H9 (cell line): ENCODE measurements around the gene NIN. TPM values are rescaled to one million over a fixed set of nuclear protein-coding genes. Genes with fewer than 3 reads are reported as not detected.
"Not testable (repeated sequence)": the region's sequence is repeated elsewhere in the genome, so short reads cannot be mapped to it uniquely, and the experiment has no call there.

Experiments used
- DNase-seq: peaks from one replicate; pipeline ENCODE4 v3.0.0-alpha.2; 2017
- H2AFZ ChIP-seq: one replicate; pipeline ENCODE4 v1.6.1; 2013; ENCODE audit warnings: mild to moderate bottlenecking, low read length, control low read depth, moderate library complexity
- H2AK5ac ChIP-seq: 2 replicates; pipeline ENCODE4 v1.6.1; 2013; ENCODE audit warnings: low read length, control low read depth, mixed read lengths; ENCODE audit not compliant: insufficient read length
- H2BK120ac ChIP-seq: one replicate; pipeline ENCODE4 v1.6.1; 2013; ENCODE audit warnings: low read depth, mild to moderate bottlenecking, low read length, control low read depth, inconsistent platforms; ENCODE audit not compliant: poor library complexity, severe bottlenecking
- H2BK12ac ChIP-seq: 2 replicates; pipeline ENCODE4 v1.6.1; 2013; ENCODE audit warnings: low read length, control low read depth, mixed read lengths, low read depth; ENCODE audit not compliant: insufficient read length
- H2BK15ac ChIP-seq: 2 replicates; pipeline ENCODE4 v1.6.1; 2013; ENCODE audit warnings: low read depth, low read length, control low read depth
- H2BK20ac ChIP-seq: one replicate; pipeline ENCODE4 v1.6.1; 2013; ENCODE audit warnings: low read depth, mild to moderate bottlenecking, low read length, control low read depth, inconsistent platforms; ENCODE audit not compliant: poor library complexity, severe bottlenecking
- H2BK5ac ChIP-seq: 2 replicates; pipeline ENCODE4 v1.6.1; 2013; ENCODE audit warnings: low read length, control low read depth, mixed read lengths; ENCODE audit not compliant: insufficient read length
- H3K14ac ChIP-seq: 2 replicates; pipeline ENCODE4 v1.6.1; 2013; ENCODE audit warnings: low read length, control low read depth; ENCODE audit not compliant: insufficient read depth
- H3K18ac ChIP-seq: 2 replicates; pipeline ENCODE4 v1.6.1; 2013; ENCODE audit warnings: low read depth, mild to moderate bottlenecking, mixed read lengths, low read length, control low read depth; ENCODE audit not compliant: insufficient read length
- H3K23ac ChIP-seq: 2 replicates; pipeline ENCODE4 v1.6.1; 2013; ENCODE audit warnings: low read length, control low read depth, mixed read lengths, low read depth; ENCODE audit not compliant: insufficient read length
- H3K23me2 ChIP-seq: 2 replicates; pipeline ENCODE4 v1.6.1; 2013; ENCODE audit warnings: low read depth, mild to moderate bottlenecking, mixed read lengths, low read length, control low read depth; ENCODE audit not compliant: insufficient read length, poor library complexity, severe bottlenecking
- H3K27ac ChIP-seq: 2 replicates; pipeline ENCODE4 v1.5.1; 2013; ENCODE audit warnings: low read length, control low read depth, mixed read lengths, low read depth; ENCODE audit not compliant: insufficient read length
- H3K27me3 ChIP-seq: 2 replicates; pipeline ENCODE4 v1.6.1; 2013; ENCODE audit warnings: low read length, control low read depth, inconsistent platforms; ENCODE audit not compliant: insufficient read depth
- H3K4ac ChIP-seq: 2 replicates; pipeline ENCODE4 v1.6.1; 2013; ENCODE audit warnings: low read depth, mild to moderate bottlenecking, control low read depth, inconsistent platforms, low read length, moderate library complexity
- H3K4me1 ChIP-seq: 2 replicates; pipeline ENCODE4 v1.6.1; 2013; ENCODE audit warnings: low read length, control low read depth, inconsistent platforms; ENCODE audit not compliant: insufficient read depth
- H3K4me2 ChIP-seq: 2 replicates; pipeline ENCODE4 v1.6.1; 2013; ENCODE audit warnings: low read length, control low read depth, mixed read lengths; ENCODE audit not compliant: insufficient read length, insufficient read depth
- H3K56ac ChIP-seq: 2 replicates; pipeline ENCODE4 v1.6.1; 2013; ENCODE audit warnings: low read depth, mild to moderate bottlenecking, mixed read lengths, low read length, control low read depth; ENCODE audit not compliant: insufficient read length
- H3K79me1 ChIP-seq: 2 replicates; pipeline ENCODE4 v1.6.1; 2013; ENCODE audit warnings: low read depth, mild to moderate bottlenecking, moderate library complexity, low read length, control low read depth, inconsistent platforms; ENCODE audit not compliant: insufficient read depth, poor library complexity, severe bottlenecking
- H3K79me2 ChIP-seq: 2 replicates; pipeline ENCODE4 v1.6.1; 2013; ENCODE audit warnings: low read length, control low read depth, inconsistent platforms; ENCODE audit not compliant: insufficient read depth
- H3K9ac ChIP-seq: 2 replicates; pipeline ENCODE4 v1.6.1; 2013; ENCODE audit warnings: low read length, control low read depth, mixed read lengths; ENCODE audit not compliant: insufficient read length; ENCODE audit errors: extremely low read depth
- H3K9me3 ChIP-seq: one replicate; pipeline ENCODE4 v1.6.1; 2013; ENCODE audit warnings: low read depth, low read length, inconsistent platforms; ENCODE audit not compliant: control insufficient read depth
- H3T11ph ChIP-seq: one replicate; pipeline ENCODE4 v1.6.1; 2013; ENCODE audit warnings: mild to moderate bottlenecking, low read length, control low read depth, inconsistent platforms
- H4K20me1 ChIP-seq: one replicate; pipeline ENCODE4 v1.6.1; 2013; ENCODE audit not compliant: control insufficient read depth, insufficient read length, insufficient read depth
- H4K5ac ChIP-seq: 2 replicates; pipeline ENCODE4 v1.6.1; 2013; ENCODE audit warnings: low read depth, mild to moderate bottlenecking, mixed read lengths, low read length, control low read depth; ENCODE audit not compliant: insufficient read length
- H4K8ac ChIP-seq: replicated peaks from 2 replicates; pipeline ENCODE4 v1.6.1; 2013; ENCODE audit warnings: low read length, control low read depth, mixed read lengths, low read depth; ENCODE audit not compliant: insufficient read length
- H4K91ac ChIP-seq: 2 replicates; pipeline ENCODE4 v1.6.1; 2013; ENCODE audit warnings: low read depth, mild to moderate bottlenecking, moderate library complexity, mixed read lengths, low read length, control low read depth; ENCODE audit not compliant: insufficient read length
- H3K27ac Mint-ChIP-seq, 3 experiments: 2 replicates in 2 of 3; 3 replicates in 1 of 3; pipeline ENCODE4 v1.8.0; 2020 to 2021; ENCODE audit warnings: mixed read lengths in 3 of 3, mild to moderate bottlenecking in 1 of 3, moderate library complexity in 1 of 3
- H3K27me3 Mint-ChIP-seq: 2 replicates; pipeline ENCODE4 v1.8.0; 2021; ENCODE audit warnings: low read depth, mild to moderate bottlenecking, moderate library complexity, mixed read lengths
- H3K36me3 Mint-ChIP-seq, 3 experiments: 2 replicates in 2 of 3; 3 replicates in 1 of 3; pipeline ENCODE4 v1.8.0; 2020 to 2021; ENCODE audit warnings: low read depth in 3 of 3, mixed read lengths in 3 of 3; ENCODE audit not compliant: insufficient read depth in 1 of 3
- H3K4me1 Mint-ChIP-seq, 2 experiments: 2 replicates each; pipeline ENCODE4 v1.8.0; 2020; ENCODE audit warnings: mixed read lengths in 2 of 2
- H3K4me3 Mint-ChIP-seq, 2 experiments: 2 replicates in 1 of 2; 3 replicates in 1 of 2; pipeline ENCODE4 v1.8.0; 2020 to 2021; ENCODE audit warnings: mild to moderate bottlenecking in 2 of 2, mixed read lengths in 2 of 2, moderate library complexity in 1 of 2
- H3K9me3 Mint-ChIP-seq, 2 experiments: 2 replicates in 1 of 2; 3 replicates in 1 of 2; pipeline ENCODE4 v1.8.0; 2020; ENCODE audit warnings: mild to moderate bottlenecking in 2 of 2, mixed read lengths in 2 of 2, moderate library complexity in 1 of 2
- WGBS: extraction: QIAGEN DNeasy Blood & Tissue Kit; methylation state at CpG from one replicate; pipeline ENCODE4 v1.1.7; 2013; ENCODE audit warnings: missing lambda C conversion rate, low lambda C conversion rate, mixed read lengths; ENCODE audit not compliant: insufficient read length; ENCODE audit errors: extremely low coverage; 5-methylcytosine and 5-hydroxymethylcytosine counted together
- total RNA-seq: library from RNA; stranded (reverse); gene quantifications from 2 replicates; pipeline ENCODE4 v1.2.1, GENCODE V29; 2021

NIN gene
- total RNA-seq, 1 experiment from 2014 or later = 18.4 TPM

DNA sequence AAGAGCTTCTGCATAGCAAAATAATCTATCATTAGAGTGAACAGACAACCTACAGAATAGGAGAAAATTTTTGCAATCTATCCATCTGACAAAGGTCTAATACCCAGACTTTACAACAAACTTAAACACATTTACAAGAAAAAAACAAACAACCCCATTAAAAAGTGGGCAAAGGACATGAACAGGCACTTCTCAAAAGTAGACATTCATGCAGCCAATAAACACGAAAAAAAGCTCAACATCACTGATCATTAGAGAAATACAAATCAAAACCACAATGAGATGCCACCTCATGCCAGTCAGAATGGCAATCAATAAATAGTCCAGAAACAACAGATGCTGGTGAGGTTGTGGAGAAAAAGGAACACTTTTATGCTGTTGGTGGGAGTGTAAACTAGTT, 15.9 kb downstream of the NIN start:
- not testable (repeated sequence) for H3K79me2 ChIP-seq, H3K27ac Mint-ChIP-seq, H3K79me1 ChIP-seq, H3K9me3 ChIP-seq, H3K23me2 ChIP-seq, H2BK15ac ChIP-seq, H4K5ac ChIP-seq, H3K18ac ChIP-seq, H2AK5ac ChIP-seq, H3K9ac ChIP-seq, H3K27me3 Mint-ChIP-seq, H3K27ac ChIP-seq, H2BK5ac ChIP-seq, H2BK20ac ChIP-seq, H3K23ac ChIP-seq, H3T11ph ChIP-seq, H4K8ac ChIP-seq, H2BK120ac ChIP-seq, H2AFZ ChIP-seq, H3K14ac ChIP-seq, DNase-seq, H3K4ac ChIP-seq, H4K20me1 ChIP-seq, H2BK12ac ChIP-seq, H4K91ac ChIP-seq, H3K27me3 ChIP-seq, H3K56ac ChIP-seq, H3K4me1 ChIP-seq, H3K4me3 Mint-ChIP-seq, H3K4me2 ChIP-seq
- Mint-ChIP-seq H3K9me3 (peaks cover 6 to 14% of the 10 kb centered on the region in 2 experiments), H3K4me1 (peaks cover 26% of the 10 kb centered on the region in 2 experiments), H3K36me3 (peaks cover 13 to 15% (median 14%) of the 10 kb centered on the region in 3 experiments)
- WGBS = no CpG with 5 or more reads among the region's 1 CpG
